GM12878 (cell line): Measurements from ENCODE around the gene PHLDA2. TPM values are rescaled to one million over a fixed set of nuclear protein-coding genes. Genes with fewer than 3 reads are reported as not detected.
A peak's percentile ranks its signal among the peaks of the same experiment; 100 is the strongest.

ENCODE experiments used
- ATAC-seq: fragments of 200-7000 bp; cut with Tn5 transposase; 3 replicates; pipeline ENCODE4 v1.9.1; 2020; ENCODE audit warnings: mild to moderate bottlenecking, moderate library complexity
- BruUV-seq: library from RNA; stranded (reverse); fragments of 400-500 nt; replicated peaks from 2 replicates; lab custom pipeline; 2021; lab: Mats Ljungman, UMichigan
- CTCF ChIA-PET: fragments of 300-600 bp; sonication (Branson Sonifier 250); formaldehyde crosslinking; extraction: SDS; loops from one replicate; lab custom pipeline; 2021; ENCODE audit warnings: inconsistent platforms; lab: Yijun Ruan, JAX
- POLR2A ChIA-PET: fragments of 350-600 bp; formaldehyde crosslinking; extraction: SDS; loops from one replicate; lab custom pipeline; 2021; ENCODE audit warnings: inconsistent platforms; lab: Charles Lee
- RAD21 ChIA-PET: fragments of 300-600 bp; sonication (Branson Sonifier 250); formaldehyde crosslinking; loops from one replicate; lab custom pipeline; 2023; ENCODE audit warnings: antibody characterized with exemption; ENCODE audit not compliant: unreplicated experiment; lab: Charles Lee
- SMC1A ChIA-PET: fragments of 300-600 bp; sonication (Branson Sonifier 250); formaldehyde crosslinking; loops from one replicate; lab custom pipeline; 2023; ENCODE audit not compliant: unreplicated experiment, uncharacterized antibody; lab: Charles Lee
- DNase-seq: peaks from one replicate; pipeline ENCODE4 v3.0.0-alpha.2; 2011; ENCODE audit warnings: low read depth, low spot score
- FAIRE-seq: peaks from 3 replicates; lab custom pipeline; 2011; peaks lifted over from hg19 to GRCh38; lab: Jason Lieb, UNC
- H2AFZ ChIP-seq: 2 replicates; pipeline ENCODE4 v1.6.0; 2011; ENCODE audit warnings: low read depth, low read length, control low read depth; ENCODE audit not compliant: control insufficient read depth
- H3K27ac ChIP-seq: 2 replicates; pipeline ENCODE4 v1.5.1; 2011; ENCODE audit warnings: control low read depth; ENCODE audit not compliant: control insufficient read depth, insufficient read depth
- H3K27me3 ChIP-seq, 2 experiments: replicated peaks in 1 of 2; 2 replicates each; pipeline versions ENCODE4 v1.6.0 to v1.6.1; 2011; ENCODE audit warnings: low read length in 1 of 2; ENCODE audit not compliant: control insufficient read depth in 2 of 2, insufficient read depth in 2 of 2
- H3K36me3 ChIP-seq, 2 experiments: 2 replicates each; pipeline ENCODE4 v1.5.1; 2011; ENCODE audit warnings: low read length in 1 of 2; ENCODE audit not compliant: control insufficient read depth in 2 of 2, insufficient read depth in 2 of 2
- H3K4me1 ChIP-seq: 2 replicates; pipeline ENCODE4 v1.6.1; 2011; ENCODE audit warnings: mild to moderate bottlenecking, low read length, moderate library complexity, mixed read lengths; ENCODE audit not compliant: control insufficient read depth, insufficient read depth
- H3K4me2 ChIP-seq: 2 replicates; pipeline ENCODE4 v1.6.0; 2011; ENCODE audit warnings: control low read depth; ENCODE audit not compliant: control insufficient read depth, insufficient read depth
- H3K4me3 ChIP-seq: fragments of 200-600 bp; sonication (generic); 2 replicates; pipeline ENCODE4 v1.5.1; 2016
- H3K79me2 ChIP-seq: 2 replicates; pipeline ENCODE4 v1.6.0; 2011; ENCODE audit warnings: low read length; ENCODE audit not compliant: control insufficient read depth, insufficient read depth
- H3K9ac ChIP-seq: 2 replicates; pipeline ENCODE4 v1.8.0; 2011; ENCODE audit warnings: low read length, control low read depth, mixed read lengths; ENCODE audit not compliant: control insufficient read depth, insufficient read depth
- H3K9me3 ChIP-seq: replicated peaks from 3 replicates; pipeline ENCODE4 v1.5.1; 2011; ENCODE audit warnings: mild to moderate bottlenecking, low read length; ENCODE audit not compliant: control insufficient read depth, insufficient read depth
- H4K20me1 ChIP-seq: 2 replicates; pipeline ENCODE4 v1.6.0; 2011; ENCODE audit not compliant: control insufficient read depth, insufficient read depth
- ASH2L ChIP-seq: fragments of 300-600, 200-600 bp; sonication (generic); IDR thresholded peaks from 2 replicates; pipeline ENCODE4 v1.6.1; 2017; ENCODE audit warnings: low read depth, mild to moderate bottlenecking, borderline replicate concordance
- CEBPB ChIP-seq, 2 experiments: fragments of 150-350 bp in 1 of 2; IDR thresholded peaks; 2 replicates each; pipeline ENCODE4 v1.6.1; 2012 to 2014; ENCODE audit warnings: low read depth in 2 of 2, low read length in 2 of 2, borderline replicate concordance in 1 of 2, inconsistent platforms in 1 of 2
- GABPA ChIP-seq: IDR thresholded peaks from 2 replicates; pipeline ENCODE4 v1.6.1; 2014; ENCODE audit warnings: antibody characterized with exemption, low read depth, mild to moderate bottlenecking, inconsistent platforms
- NFXL1 ChIP-seq: fragments of 450-650 bp; IDR thresholded peaks from 2 replicates; pipeline ENCODE4 v1.6.1; 2017; ENCODE audit warnings: antibody characterized with exemption, mild to moderate bottlenecking, borderline replicate concordance
- PBX3 ChIP-seq: IDR thresholded peaks from 2 replicates; pipeline ENCODE4 v1.6.1; 2011; ENCODE audit warnings: mild to moderate bottlenecking, low read depth, low read length, moderate library complexity; ENCODE audit not compliant: insufficient replicate concordance
- PKNOX1 ChIP-seq: fragments of 450-650 bp; IDR thresholded peaks from 2 replicates; pipeline ENCODE4 v1.6.1; 2016; ENCODE audit warnings: mild to moderate bottlenecking
- POLR2A ChIP-seq: IDR thresholded peaks from 2 replicates; pipeline ENCODE4 v1.6.1; 2011; ENCODE audit warnings: low read depth, mild to moderate bottlenecking, low read length
- RB1 ChIP-seq: fragments of 450-650 bp; formaldehyde crosslinking; IDR thresholded peaks from 2 replicates; pipeline ENCODE4 v1.6.1; 2017; ENCODE audit warnings: mild to moderate bottlenecking, borderline replicate concordance
- TCF7 ChIP-seq: IDR thresholded peaks from 2 replicates; pipeline ENCODE4 v1.6.1; 2014; ENCODE audit warnings: antibody characterized with exemption, borderline replicate concordance
- WGBS: methylation state at CpG from one replicate; pipeline ENCODE4 v1.1.6; 2016; ENCODE audit warnings: low lambda C conversion rate; ENCODE audit not compliant: insufficient replicate concordance, insufficient coverage; ENCODE audit errors: missing lambda C conversion rate; 5-methylcytosine and 5-hydroxymethylcytosine counted together
- in situ Hi-C: fragments of 300-500 bp; cut with MboI; formaldehyde crosslinking; loops from 9 replicates; pipeline ENCODE4 v1.14.3; 2018; ENCODE audit warnings: mixed read lengths
- intact Hi-C: fragments of 100-400 bp; cut with micrococcal nuclease; formaldehyde crosslinking; loops from one replicate; pipeline ENCODE4 v1.14.2; 2022; ENCODE audit not compliant: unreplicated experiment
- polyA plus RNA-seq, 11 experiments: library from polyadenylated mRNA; depleted of rRNA in 4 of 11; unstranded in 6 of 11; stranded (reverse) in 5 of 11; fragments of >200 nt; fragmentation: Nextera tagmentation in 4 of 11; fragmentation: Illumina TruSeq in 1 of 11; extraction: Ambion mirVana in 4 of 11; extraction: Trizol in 1 of 11; gene quantifications; 1 replicate in 1 of 11; 2 replicates in 10 of 11; pipeline versions ENCODE4 v1.2.1 to v1.2.3, GENCODE V29; 2011 to 2016; ENCODE audit warnings: inconsistent platforms in 2 of 11, missing spikeins in 2 of 11, low read depth in 1 of 11
- total RNA-seq, 4 experiments: library from RNA; depleted of rRNA in 3 of 4; stranded (reverse); fragments of >200 nt in 3 of 4; fragmentation: Illumina TruSeq in 1 of 4; extraction: Trizol in 1 of 4; gene quantifications; 2 replicates each; pipeline versions ENCODE4 v1.2.1 to v1.2.3, GENCODE V29; 2013 to 2021

Gene PHLDA2
- total and polyA plus RNA-seq, 10 of the 15 experiments (the other 5 are each of a cell fraction or from before 2014, with no cell fraction given), result 0.15 to 0.49 (median 0.16) TPM; not detected in 7

GRCh38 chr11:2940921-2941821, 12.0 kb upstream of the PHLDA2 start:
- H3K9ac ChIP-seq, result no peak overlapping the region

GRCh38 chr11:2940147-2940920, 11.1 kb upstream of the PHLDA2 start:
- peaks cover 6 to 8% of the 10 kb centered on the region in 2 experiments; a peak in 3 of 4 replicates for H3K36me3 ChIP-seq
- in situ Hi-C loops, result no loop called here
- DNase-seq, result no peak
- no TSS peak for BruUV-seq
- ATAC-seq, result peak; percentile 71
- 63% methylated on average over 16 of the region's 16 CpGs for WGBS
- H3K27ac ChIP-seq, result no peak overlapping the region
- no peak overlapping the region for H3K4me2 ChIP-seq
- CTCF ChIA-PET, result interaction anchor here (3.2 kb wide), 1 partner anchor 10 kb away, joined by 9 read pairs; the partner anchor contains the start of gene PHLDA2
- no peak overlapping the region for H2AFZ ChIP-seq
- no peaks in the 10 kb centered on the region; the same call in 1 of the 2 replicates for H4K20me1 ChIP-seq
- no peak overlapping the region for H3K4me3 ChIP-seq
- peak; percentile 67 for TF ChIP-seq PKNOX1
- TF ChIP-seq PBX3, result peak; percentile 58
- no peak for TF ChIP-seq ASH2L
- no peak for TF ChIP-seq TCF7
- POLR2A ChIA-PET, result interaction anchor here (1.4 kb wide), 1 partner anchor 11 kb away, joined by 5 read pairs; the partner anchor contains the start of gene PHLDA2
- no peak overlapping the region for H3K9ac ChIP-seq
- no peaks in the 10 kb centered on the region for H3K4me1 ChIP-seq
- no peaks in the 10 kb centered on the region for H3K79me2 ChIP-seq
- SMC1A ChIA-PET, result no interaction called here
- peaks cover 7% of the 10 kb centered on the region; the same call in 2 of the 3 replicates for H3K9me3 ChIP-seq
- RAD21 ChIA-PET, result no interaction called here
- intact Hi-C loops, result no loop called here
- no peaks in the 10 kb centered on the region for H3K27me3 ChIP-seq
- no peak for FAIRE-seq

More at GRCh38 chr11:2940921-2941821, 12.0 kb upstream of the PHLDA2 start:
- peak; percentile 18 for ATAC-seq
- intact Hi-C loops (no loop called here), in situ Hi-C loops (no loop called here)
- TF ChIP-seq CEBPB (IDR thresholded peaks at IDR 0.05; ENCODE audit: borderline replicate concordance in 1 of 2, low read depth in 2 of 2, low read length in 2 of 2), result no peak
- TF ChIP-seq POLR2A, result peak; percentile 65
- TF ChIP-seq RB1, result no peak
- TF ChIP-seq GABPA, result no peak
- no peak for TF ChIP-seq NFXL1
- H3K27ac ChIP-seq, result no peak overlapping the region
- no peaks in the 10 kb centered on the region; the same call in 1 of the 2 replicates for H4K20me1 ChIP-seq
- SMC1A ChIA-PET, result no interaction called here
- no TSS peak for BruUV-seq
- DNase-seq, result no peak
- no peak overlapping the region for H3K4me2 ChIP-seq
- 54% methylated on average over 8 of the region's 10 CpGs for WGBS
- peaks cover 3% of the 10 kb centered on the region; the same call in 1 of the 2 replicates for H3K4me1 ChIP-seq
- peaks cover 8 to 9% of the 10 kb centered on the region in 2 experiments; a peak in 3 of 4 replicates for H3K36me3 ChIP-seq
- H3K27me3 ChIP-seq, result no peaks in the 10 kb centered on the region
- H3K4me3 ChIP-seq, result no peak overlapping the region
- RAD21 ChIA-PET, result no interaction called here
- H3K79me2 ChIP-seq, result no peaks in the 10 kb centered on the region
- no peak overlapping the region for H2AFZ ChIP-seq
- POLR2A ChIA-PET, result interaction anchor here (1.4 kb wide), 1 partner anchor 12 kb away, joined by 5 read pairs; the partner anchor contains the start of gene PHLDA2
- CTCF ChIA-PET, result interaction anchor here (1.0 to 3.2 kb wide), 2 partner anchors 7 to 11 kb away, joined by 3 to 9 read pairs; partner anchors contain the start of gene PHLDA2
- no peak for FAIRE-seq
- H3K9me3 ChIP-seq, result peaks cover 7% of the 10 kb centered on the region; the same call in 2 of the 3 replicates
